KMS-11 (cell line): ENCODE measurements around the gene ACSS1.

Source experiments
- H2AFZ ChIP-seq: fragments of 200-600 bp; sonication (generic); 2 replicates; pipeline ENCODE4 v1.6.1; 2016; ENCODE audit warnings: antibody characterized with exemption, mixed run types, low read depth
- H3K27ac ChIP-seq: fragments of 200-600 bp; sonication (generic); 2 replicates; pipeline ENCODE4 v1.6.1; 2016; ENCODE audit warnings: mild to moderate bottlenecking, mixed run types
- H3K27me3 ChIP-seq: fragments of 200-600 bp; sonication (generic); 2 replicates; pipeline ENCODE4 v1.6.1; 2017; ENCODE audit warnings: mild to moderate bottlenecking, low read depth, mixed run types, moderate library complexity; ENCODE audit not compliant: insufficient read depth
- H3K36me3 ChIP-seq: fragments of 200-600 bp; sonication (generic); 2 replicates; pipeline ENCODE4 v1.6.1; 2017; ENCODE audit warnings: mild to moderate bottlenecking, mixed run types; ENCODE audit not compliant: insufficient read depth
- H3K4me1 ChIP-seq: fragments of 200-600 bp; sonication (generic); 2 replicates; pipeline ENCODE4 v1.6.1; 2016; ENCODE audit warnings: mild to moderate bottlenecking, low read depth, mixed run types; ENCODE audit not compliant: poor library complexity, severe bottlenecking
- H3K4me2 ChIP-seq: fragments of 200-600 bp; sonication (generic); 2 replicates; pipeline ENCODE4 v1.7.0; 2016; ENCODE audit warnings: mild to moderate bottlenecking, mixed run types
- H3K4me3 ChIP-seq: fragments of 200-600 bp; sonication (generic); IDR thresholded peaks from 2 replicates; pipeline ENCODE4 v1.6.1; 2017; ENCODE audit warnings: low read depth, low read length, mixed read lengths; ENCODE audit not compliant: insufficient read depth
- H3K79me2 ChIP-seq: fragments of 200-600 bp; sonication (generic); 2 replicates; pipeline ENCODE4 v1.6.1; 2016; ENCODE audit warnings: low read depth, mixed run types; ENCODE audit not compliant: insufficient read depth
- H3K9ac ChIP-seq: fragments of 200-600 bp; sonication (generic); 2 replicates; pipeline ENCODE4 v1.6.1; 2016; ENCODE audit warnings: mild to moderate bottlenecking, mixed run types
- H4K20me1 ChIP-seq: fragments of 200-600 bp; sonication (generic); 2 replicates; pipeline ENCODE4 v1.6.1; 2016; ENCODE audit warnings: mild to moderate bottlenecking, mixed run types; ENCODE audit not compliant: insufficient read depth
- TF ChIP-seq, protein P1 (sequence below): fragments of 200-600 bp; sonication (generic); conservative IDR thresholded peaks from 2 replicates; pipeline ENCODE4 v1.6.1; 2017; ENCODE audit warnings: low read depth, mild to moderate bottlenecking, antibody characterized with exemption, low read length, moderate library complexity, mixed read lengths

The ACSS1 gene

DNA sequence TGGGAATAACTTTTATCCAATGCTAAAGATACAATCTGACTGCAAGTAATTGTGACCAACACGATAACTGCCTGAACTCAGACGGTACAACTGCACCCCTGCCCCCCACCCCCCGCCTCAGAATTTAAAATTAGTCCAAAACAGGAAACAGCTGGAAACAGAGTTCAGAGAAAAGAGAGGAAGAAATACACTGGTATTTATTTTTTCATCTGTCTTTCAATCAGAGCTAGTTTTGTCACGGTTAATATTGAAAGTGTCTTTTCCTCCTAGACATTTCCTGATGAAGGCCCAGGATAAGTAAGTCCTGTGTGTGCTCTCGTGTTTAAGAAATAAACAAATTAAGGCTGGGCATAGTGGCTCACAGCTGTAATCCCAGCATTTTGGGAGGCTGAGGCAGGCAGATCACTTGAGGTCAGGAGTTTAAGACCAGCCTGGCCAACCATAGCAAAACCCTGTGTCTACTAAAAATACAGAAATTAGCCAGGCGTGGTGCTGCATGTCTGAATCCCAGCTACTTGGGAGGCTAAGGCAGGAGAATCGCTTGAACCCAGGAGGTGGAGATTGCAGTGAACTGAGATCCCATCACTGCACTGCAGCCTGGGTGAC, 21.5 kb downstream of the ACSS1 start:
- TF ChIP-seq, protein P1, sequence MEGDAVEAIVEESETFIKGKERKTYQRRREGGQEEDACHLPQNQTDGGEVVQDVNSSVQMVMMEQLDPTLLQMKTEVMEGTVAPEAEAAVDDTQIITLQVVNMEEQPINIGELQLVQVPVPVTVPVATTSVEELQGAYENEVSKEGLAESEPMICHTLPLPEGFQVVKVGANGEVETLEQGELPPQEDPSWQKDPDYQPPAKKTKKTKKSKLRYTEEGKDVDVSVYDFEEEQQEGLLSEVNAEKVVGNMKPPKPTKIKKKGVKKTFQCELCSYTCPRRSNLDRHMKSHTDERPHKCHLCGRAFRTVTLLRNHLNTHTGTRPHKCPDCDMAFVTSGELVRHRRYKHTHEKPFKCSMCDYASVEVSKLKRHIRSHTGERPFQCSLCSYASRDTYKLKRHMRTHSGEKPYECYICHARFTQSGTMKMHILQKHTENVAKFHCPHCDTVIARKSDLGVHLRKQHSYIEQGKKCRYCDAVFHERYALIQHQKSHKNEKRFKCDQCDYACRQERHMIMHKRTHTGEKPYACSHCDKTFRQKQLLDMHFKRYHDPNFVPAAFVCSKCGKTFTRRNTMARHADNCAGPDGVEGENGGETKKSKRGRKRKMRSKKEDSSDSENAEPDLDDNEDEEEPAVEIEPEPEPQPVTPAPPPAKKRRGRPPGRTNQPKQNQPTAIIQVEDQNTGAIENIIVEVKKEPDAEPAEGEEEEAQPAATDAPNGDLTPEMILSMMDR: no peak
- no peaks in the 10 kb centered on the region for H3K36me3 ChIP-seq
- no peak overlapping the region for H3K9ac ChIP-seq
- H3K4me1 ChIP-seq: no peaks in the 10 kb centered on the region
- no peaks in the 10 kb centered on the region for H3K79me2 ChIP-seq
- H3K4me3 ChIP-seq: no peak overlapping the region
- no peak overlapping the region for H2AFZ ChIP-seq
- H3K27ac ChIP-seq: no peak overlapping the region
- no peak overlapping the region for H3K4me2 ChIP-seq
- H3K27me3 ChIP-seq: no peaks in the 10 kb centered on the region
- H4K20me1 ChIP-seq: no peaks in the 10 kb centered on the region

DNA sequence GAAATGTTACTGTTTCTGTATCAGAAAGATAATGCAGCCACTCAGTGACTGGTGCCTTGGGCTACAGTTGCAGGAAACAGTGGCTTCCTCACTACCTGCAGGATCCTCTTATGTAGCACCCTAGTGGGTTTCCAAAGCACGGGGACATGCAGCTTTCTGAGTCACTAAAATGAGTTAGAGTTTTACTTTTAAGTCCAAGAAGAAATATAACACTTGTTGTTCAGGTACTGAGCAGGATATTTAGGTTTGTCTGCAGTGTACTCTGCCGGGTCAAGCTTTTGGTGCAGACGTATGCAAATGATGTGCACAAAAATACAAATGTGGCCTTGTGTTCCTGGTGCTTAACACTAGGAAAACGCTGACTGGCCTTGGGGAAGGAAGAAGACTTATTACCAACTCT, 22.0 kb downstream of the ACSS1 start:
- no peaks in the 10 kb centered on the region for H3K4me1 ChIP-seq
- no peaks in the 10 kb centered on the region for H3K79me2 ChIP-seq
- H3K27me3 ChIP-seq: no peaks in the 10 kb centered on the region
- no peak overlapping the region for H2AFZ ChIP-seq
- no peaks in the 10 kb centered on the region for H4K20me1 ChIP-seq
- H3K36me3 ChIP-seq: no peaks in the 10 kb centered on the region
- TF ChIP-seq, protein P1: no peak
- no peak overlapping the region for H3K9ac ChIP-seq
- H3K4me2 ChIP-seq: no peak overlapping the region
- H3K27ac ChIP-seq: no peak overlapping the region
- H3K4me3 ChIP-seq: no peak overlapping the region

DNA sequence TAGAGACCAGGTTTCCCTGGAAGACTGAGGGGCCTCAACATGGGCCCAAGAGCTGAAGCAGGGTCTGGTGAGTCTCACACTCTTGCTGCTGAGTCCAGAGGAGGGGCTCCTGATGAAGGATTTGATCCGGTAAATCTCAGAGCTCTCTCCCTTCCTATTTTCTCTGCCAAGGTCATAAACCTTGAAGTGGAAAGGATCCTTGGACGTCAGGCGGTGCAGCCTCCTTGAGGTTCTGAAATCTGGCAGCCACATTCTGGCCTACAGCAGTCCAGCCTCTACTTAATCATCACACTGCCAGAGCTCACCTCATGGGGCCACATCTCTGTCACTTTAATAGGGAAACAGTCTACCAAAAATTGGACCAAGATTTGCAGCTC, 24.0 kb downstream of the ACSS1 start:
- H3K4me2 ChIP-seq: no peak overlapping the region
- H4K20me1 ChIP-seq: no peaks in the 10 kb centered on the region
- no peak overlapping the region for H3K4me3 ChIP-seq
- TF ChIP-seq, protein P1: no peak
- H2AFZ ChIP-seq: no peak overlapping the region
- no peaks in the 10 kb centered on the region for H3K79me2 ChIP-seq
- H3K27ac ChIP-seq: no peak overlapping the region
- H3K4me1 ChIP-seq: no peaks in the 10 kb centered on the region
- no peak overlapping the region for H3K9ac ChIP-seq
- H3K36me3 ChIP-seq: no peaks in the 10 kb centered on the region
- H3K27me3 ChIP-seq: no peaks in the 10 kb centered on the region

DNA sequence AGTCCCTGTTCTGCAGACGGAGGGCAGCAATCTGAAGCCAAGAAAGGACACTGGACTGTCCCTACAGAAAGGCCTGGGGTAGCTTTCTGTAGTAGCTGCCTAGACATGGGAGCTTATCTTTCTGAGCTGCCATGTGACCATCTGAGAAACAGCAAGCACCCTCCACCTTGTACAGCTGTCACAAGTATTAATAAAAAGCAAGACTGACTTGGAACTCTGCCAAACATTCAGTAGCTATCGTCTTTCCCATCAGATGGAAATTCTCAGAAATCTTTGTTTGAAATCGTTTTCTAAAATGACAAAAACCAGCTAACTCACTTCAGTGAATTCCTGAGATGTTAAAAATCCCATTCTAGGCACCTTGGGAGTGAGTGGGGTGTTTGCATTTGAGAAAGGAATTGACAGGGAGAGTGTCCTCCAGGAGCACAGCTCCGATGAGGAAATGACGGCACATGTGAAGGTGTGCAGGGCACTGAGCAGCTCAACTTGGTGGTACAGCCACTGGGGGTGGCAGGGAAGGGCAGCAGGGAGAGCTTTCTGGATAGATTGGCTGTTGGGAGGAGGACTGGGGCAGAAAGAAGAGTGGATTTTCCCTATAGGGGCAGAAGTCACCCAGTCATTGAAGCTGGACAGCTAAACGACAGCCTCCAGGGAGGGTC, 24.5 kb downstream of the ACSS1 start:
- Histone ChIP-seq H3K27ac (no peak overlapping the region), H3K27me3 (no peaks in the 10 kb centered on the region), H3K79me2 (no peaks in the 10 kb centered on the region), H2AFZ (no peak overlapping the region), H3K9ac (no peak overlapping the region), H3K4me3 (no peak overlapping the region), H3K36me3 (no peaks in the 10 kb centered on the region), H4K20me1 (no peaks in the 10 kb centered on the region), H3K4me2 (no peak overlapping the region), H3K4me1 (no peaks in the 10 kb centered on the region)
- TF ChIP-seq, protein P1: no peak
